Measurements from ENCODE around the gene PSME3IP1. TPM values are rescaled to one million over a fixed set of nuclear protein-coding genes. Genes with fewer than 3 reads are reported as not detected.

PSME3IP1 gene
- total and polyA plus RNA-seq, 2 of the 8 experiments (the other 6 are each of a cell fraction or from before 2014, with no cell fraction given): 95.1 to 98.3 TPM

DNA sequence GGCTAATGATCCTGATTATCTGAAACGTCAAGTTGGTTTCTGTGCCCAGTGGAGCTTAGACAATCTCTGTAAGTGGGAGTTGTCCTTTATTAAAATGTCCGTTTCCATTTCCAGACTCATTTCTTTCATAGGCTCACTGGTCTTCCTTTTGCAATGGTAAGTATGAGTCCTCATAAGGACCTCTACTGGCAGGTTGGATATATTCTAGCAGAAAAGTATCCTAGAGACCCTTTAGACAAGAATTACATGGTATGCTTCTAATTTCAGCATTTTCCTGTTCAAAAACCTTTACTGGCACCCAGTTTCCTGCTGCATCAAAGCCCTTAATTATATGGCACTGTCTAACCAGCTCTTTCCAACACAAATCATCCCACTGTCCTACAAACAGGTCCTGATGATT lies 31.1 kb upstream of the PSME3IP1 start (continued):
- TF ChIP-seq SIRT6 (IDR thresholded peaks at IDR 0.05; ENCODE audit: low read length): no peak
- TF ChIP-seq, protein P1, sequence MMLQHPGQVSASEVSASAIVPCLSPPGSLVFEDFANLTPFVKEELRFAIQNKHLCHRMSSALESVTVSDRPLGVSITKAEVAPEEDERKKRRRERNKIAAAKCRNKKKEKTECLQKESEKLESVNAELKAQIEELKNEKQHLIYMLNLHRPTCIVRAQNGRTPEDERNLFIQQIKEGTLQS (IDR thresholded peaks at IDR 0.05; ENCODE audit: insufficient read depth, low read depth, low read length): no peak
- TF ChIP-seq MAFK (IDR thresholded peaks at IDR 0.05; ENCODE audit: low read depth, low read length): no peak
- TF ChIP-seq EP300 (IDR thresholded peaks at IDR 0.05; ENCODE audit: borderline replicate concordance in 1 of 2, low read depth in 2 of 2, low read length in 2 of 2): no peak
- no peak for TF ChIP-seq SRF (IDR thresholded peaks at IDR 0.05; ENCODE audit: low read depth, low read length)
- TF ChIP-seq GABPA (IDR thresholded peaks at IDR 0.05; ENCODE audit: borderline replicate concordance, insufficient read depth, low read length): no peak
